Measurements from ENCODE around the gene IFNA10. TPM values are rescaled to one million over a fixed set of nuclear protein-coding genes. Genes with fewer than 3 reads are reported as not detected.
"Not testable (repeated sequence)": the region's sequence is repeated elsewhere in the genome, so short reads cannot be mapped to it uniquely, and the experiment has no call there.

Gene IFNA10
- total RNA-seq, 4 donors from 2014 or later = not detected

GRCh38 chr9:21235468-21236359 lies 28.8 kb upstream of the IFNA10 start:
- H3K27me3 ChIP-seq; H3K36me3 ChIP-seq; H3K9me3 ChIP-seq; H3K27ac ChIP-seq; H3K4me3 ChIP-seq; H3K4me1 ChIP-seq; DNase-seq; intact Hi-C loops (cut with DNase I; ENCODE audit: low total_unique reads): not testable (repeated sequence)
- in situ Hi-C loops (cut with MboI; ENCODE audit: low pct_ligation_motif_present in 1 of 4, low pct_unique_long_range_greater_than_20kb in 1 of 4, low sequenced_read_pairs in 3 of 4) = loop anchor here in 2 of 4 donors (25.0 kb wide), 1 partner anchor 552 kb away; no protein-coding TSS in a partner anchor
- WGBS, 2 donors (ENCODE audit: low coverage in 1 of 2) = 16 to 34% methylated on average over 6 to 8 of the region's 8 CpGs
- TF ChIP-seq, protein P1, sequence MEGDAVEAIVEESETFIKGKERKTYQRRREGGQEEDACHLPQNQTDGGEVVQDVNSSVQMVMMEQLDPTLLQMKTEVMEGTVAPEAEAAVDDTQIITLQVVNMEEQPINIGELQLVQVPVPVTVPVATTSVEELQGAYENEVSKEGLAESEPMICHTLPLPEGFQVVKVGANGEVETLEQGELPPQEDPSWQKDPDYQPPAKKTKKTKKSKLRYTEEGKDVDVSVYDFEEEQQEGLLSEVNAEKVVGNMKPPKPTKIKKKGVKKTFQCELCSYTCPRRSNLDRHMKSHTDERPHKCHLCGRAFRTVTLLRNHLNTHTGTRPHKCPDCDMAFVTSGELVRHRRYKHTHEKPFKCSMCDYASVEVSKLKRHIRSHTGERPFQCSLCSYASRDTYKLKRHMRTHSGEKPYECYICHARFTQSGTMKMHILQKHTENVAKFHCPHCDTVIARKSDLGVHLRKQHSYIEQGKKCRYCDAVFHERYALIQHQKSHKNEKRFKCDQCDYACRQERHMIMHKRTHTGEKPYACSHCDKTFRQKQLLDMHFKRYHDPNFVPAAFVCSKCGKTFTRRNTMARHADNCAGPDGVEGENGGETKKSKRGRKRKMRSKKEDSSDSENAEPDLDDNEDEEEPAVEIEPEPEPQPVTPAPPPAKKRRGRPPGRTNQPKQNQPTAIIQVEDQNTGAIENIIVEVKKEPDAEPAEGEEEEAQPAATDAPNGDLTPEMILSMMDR (IDR thresholded peaks at IDR 0.05) = peak in 4 of 5 experiments; percentile 18 to 32 (median 30)

DNA sequence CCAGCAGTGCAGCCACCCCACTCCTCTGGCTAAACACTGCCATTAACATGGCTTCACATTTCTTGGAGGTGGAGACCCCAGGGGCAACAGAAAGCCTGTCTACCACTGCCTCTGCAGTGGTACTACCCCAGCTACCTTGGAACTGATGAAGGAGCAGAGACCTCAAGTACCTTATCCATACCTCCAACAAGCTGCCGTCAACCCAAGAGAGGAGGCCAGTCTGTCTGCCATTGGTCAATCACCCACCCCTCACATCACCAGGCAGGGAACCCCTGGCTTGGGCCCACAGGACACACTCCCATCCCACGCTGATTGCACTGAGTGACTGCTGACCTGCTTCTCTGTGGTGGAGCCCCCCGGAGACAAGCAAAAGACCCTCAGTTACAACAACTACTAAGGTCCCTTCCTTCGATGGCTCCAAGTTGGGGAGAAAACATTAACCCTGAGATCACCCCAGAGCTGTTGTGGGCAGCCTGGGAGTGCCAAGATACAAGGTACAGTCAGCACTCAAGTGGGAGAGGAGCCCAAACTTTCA lies 27.3 kb upstream of the IFNA10 start:
- intact Hi-C loops (cut with DNase I; ENCODE audit: low total_unique reads) (no loop called here), in situ Hi-C loops (cut with MboI; ENCODE audit: low pct_ligation_motif_present in 1 of 4, low pct_unique_long_range_greater_than_20kb in 1 of 4, low sequenced_read_pairs in 3 of 4) (loop anchor here in 2 of 4 donors (25.0 kb wide), 1 partner anchor 553 kb away; no protein-coding TSS in a partner anchor)
- H3K27me3 ChIP-seq = no peaks in the 10 kb centered on the region
- H3K9me3 ChIP-seq = no peaks in the 10 kb centered on the region
- H3K4me3 ChIP-seq = no peak overlapping the region
- 60 to 76% methylated on average over 1 to 4 of the region's 4 CpGs for WGBS, 2 donors (ENCODE audit: low coverage in 1 of 2)
- H3K4me1 ChIP-seq = no peaks in the 10 kb centered on the region
- TF ChIP-seq POLR2AphosphoS5 (IDR thresholded peaks at IDR 0.05) (no peak), POLR2A (IDR thresholded peaks at IDR 0.05) (no peak), EP300 (IDR thresholded peaks at IDR 0.05; ENCODE audit: low read depth) (no peak)
- TF ChIP-seq, protein P1 (IDR thresholded peaks at IDR 0.05) = no peak
- no peak for DNase-seq
- no peak overlapping the region for H3K27ac ChIP-seq
- no peaks in the 10 kb centered on the region for H3K36me3 ChIP-seq

- no peak for DNase-seq
- TF ChIP-seq EP300 (IDR thresholded peaks at IDR 0.05; ENCODE audit: low read depth) (no peak), POLR2A (IDR thresholded peaks at IDR 0.05) (no peak), POLR2AphosphoS5 (IDR thresholded peaks at IDR 0.05) (no peak)
- TF ChIP-seq, protein P1 (IDR thresholded peaks at IDR 0.05) = no peak
- Histone ChIP-seq H3K9me3 (no peaks in the 10 kb centered on the region), H3K36me3 (no peaks in the 10 kb centered on the region), H3K4me3 (no peak overlapping the region), H3K4me1 (no peaks in the 10 kb centered on the region), H3K27me3 (no peaks in the 10 kb centered on the region), H3K27ac (no peak overlapping the region)
- intact Hi-C loops (cut with DNase I; ENCODE audit: low total_unique reads) (no loop called here), in situ Hi-C loops (cut with MboI; ENCODE audit: low pct_ligation_motif_present in 1 of 4, low pct_unique_long_range_greater_than_20kb in 1 of 4, low sequenced_read_pairs in 3 of 4) (loop anchor here in 2 of 4 donors (25.0 kb wide), 1 partner anchor 554 kb away; no protein-coding TSS in a partner anchor)
- WGBS, 2 donors (ENCODE audit: low coverage in 1 of 2) = 94% methylated on average over 2 of the region's 2 CpGs; no CpG with 5 or more reads in 1 of the 2 donors
Observed at GRCh38 chr9:21233258-21233657, 26.3 kb upstream of the IFNA10 start.

- Histone ChIP-seq H3K36me3 (no peaks in the 10 kb centered on the region), H3K4me3 (no peak within 1 kb of the TSS), H3K27me3 (no peaks in the 10 kb centered on the region), H3K27ac (no peak within 1 kb of the TSS), H3K9me3 (no peaks in the 10 kb centered on the region), H3K4me1 (no peaks in the 10 kb centered on the region)
- intact Hi-C loops (cut with DNase I; ENCODE audit: low total_unique reads) = no loop called here
- DNase-seq = no peak
- in situ Hi-C loops (cut with MboI; ENCODE audit: low pct_ligation_motif_present in 1 of 4, low pct_unique_long_range_greater_than_20kb in 1 of 4, low sequenced_read_pairs in 3 of 4) = loop anchor here in 2 of 4 donors (25.0 kb wide), 1 partner anchor 559 kb away; no protein-coding TSS in a partner anchor
- no peak for TF ChIP-seq POLR2AphosphoS5 (IDR thresholded peaks at IDR 0.05)
- TF ChIP-seq, protein P1 (IDR thresholded peaks at IDR 0.05) = no peak
- no peak for TF ChIP-seq POLR2A (IDR thresholded peaks at IDR 0.05)
- no peak for TF ChIP-seq EP300 (IDR thresholded peaks at IDR 0.05; ENCODE audit: low read depth)
- WGBS, 2 donors (ENCODE audit: low coverage in 1 of 2) = 77 to 83% methylated on average over 1 to 2 of the region's 2 CpGs
Observed at GRCh38 chr9:21228122-21228521, 21.2 kb upstream of the IFNA10 start, which contains the start of gene IFNA17. Gene IFNA17 (minus strand): TSS chr9:21228222. CDS start chr9:21228173, 49 bp downstream.

- H3K27ac ChIP-seq; H3K4me3 ChIP-seq; intact Hi-C loops (cut with DNase I; ENCODE audit: low total_unique reads); H3K9me3 ChIP-seq; H3K36me3 ChIP-seq; in situ Hi-C loops (cut with MboI; ENCODE audit: low pct_ligation_motif_present in 1 of 4, low pct_unique_long_range_greater_than_20kb in 1 of 4, low sequenced_read_pairs in 3 of 4); H3K27me3 ChIP-seq; DNase-seq; H3K4me1 ChIP-seq: not testable (repeated sequence)
- WGBS, 2 donors (ENCODE audit: low coverage in 1 of 2) = 67% methylated on average over 1 of the region's 1 CpG; no CpG with 5 or more reads in 1 of the 2 donors
Observed at GRCh38 chr9:21217211-21217610, 10.3 kb upstream of the IFNA10 start, which contains the start of gene IFNA16. Gene IFNA16 (minus strand): TSS chr9:21217311. CDS start chr9:21217305, 6 bp downstream.

Data from transverse colon (tissue), 4 donors.